Measurements from ENCODE around the gene EFL1. TPM values are rescaled to one million over a fixed set of nuclear protein-coding genes. Genes with fewer than 3 reads are reported as not detected.

EFL1 gene
- total RNA-seq, 4 donors from 2014 or later, result 5.3 to 18.1 (median 12.5) TPM

GRCh38 chr15:82173108-82173507 lies 89.4 kb downstream of the EFL1 start:
- no peaks in the 10 kb centered on the region for H3K27me3 ChIP-seq
- DNase-seq (ENCODE audit: low spot score in 2 of 2), result no peak
- no peaks in the 10 kb centered on the region for H3K9me3 ChIP-seq
- H3K4me1 ChIP-seq, result peaks cover 0 to 7% (median 0%) of the 10 kb centered on the region in 4 donors
- WGBS, 2 donors, result 93 to 95% methylated on average over 1 of the region's 1 CpG
- H3K27ac ChIP-seq, result no peak overlapping the region
- no peak overlapping the region for H3K4me3 ChIP-seq
- no peaks in the 10 kb centered on the region for H3K36me3 ChIP-seq
- TF ChIP-seq POLR2A (IDR thresholded peaks at IDR 0.05) (no peak), CTCF (IDR thresholded peaks at IDR 0.05) (no peak), EP300 (IDR thresholded peaks at IDR 0.05) (no peak)

GRCh38 chr15:82172506-82172905 lies 90.0 kb downstream of the EFL1 start:
- Histone ChIP-seq H3K4me3 (no peak overlapping the region), H3K27me3 (no peaks in the 10 kb centered on the region), H3K9me3 (no peaks in the 10 kb centered on the region), H3K4me1 (peaks cover 0 to under 1% (median 0%) of the 10 kb centered on the region in 4 donors), H3K27ac (no peak overlapping the region), H3K36me3 (no peaks in the 10 kb centered on the region)
- no peak for DNase-seq (ENCODE audit: low spot score in 2 of 2)
- TF ChIP-seq CTCF (IDR thresholded peaks at IDR 0.05), result no peak
- no peak for TF ChIP-seq EP300 (IDR thresholded peaks at IDR 0.05)
- TF ChIP-seq POLR2A (IDR thresholded peaks at IDR 0.05), result no peak
- 80 to 83% methylated on average over 4 of the region's 4 CpGs for WGBS, 2 donors

- DNase-seq (ENCODE audit: low spot score in 2 of 2), result no peak
- Histone ChIP-seq H3K4me3 (no peak overlapping the region), H3K36me3 (peaks cover 0 to 6% (median 0%) of the 10 kb centered on the region in 3 donors), H3K4me1 (no peaks in the 10 kb centered on the region), H3K27me3 (no peaks in the 10 kb centered on the region), H3K9me3 (no peaks in the 10 kb centered on the region), H3K27ac (no peak overlapping the region)
- 95 to 100% methylated on average over 2 of the region's 2 CpGs for WGBS, 2 donors
- TF ChIP-seq POLR2A (IDR thresholded peaks at IDR 0.05) (no peak), CTCF (IDR thresholded peaks at IDR 0.05) (no peak), EP300 (IDR thresholded peaks at IDR 0.05) (no peak)
These were observed 93.8 kb downstream of the EFL1 start for GRCh38 chr15:82168757-82169156.

GRCh38 chr15:82168296-82168695 lies 94.2 kb downstream of the EFL1 start:
- TF ChIP-seq EP300 (IDR thresholded peaks at IDR 0.05), result peak in 1 of 2 donors; percentile 19
- no peak for TF ChIP-seq CTCF (IDR thresholded peaks at IDR 0.05)
- 71 to 72% methylated on average over 8 of the region's 8 CpGs for WGBS, 2 donors
- Histone ChIP-seq H3K27ac (no peak overlapping the region), H3K4me1 (no peaks in the 10 kb centered on the region), H3K36me3 (peaks cover 0 to 11% (median 4%) of the 10 kb centered on the region in 3 donors), H3K9me3 (no peaks in the 10 kb centered on the region), H3K4me3 (no peak overlapping the region), H3K27me3 (no peaks in the 10 kb centered on the region)
- DNase-seq (ENCODE audit: low spot score in 2 of 2), result no peak

- TF ChIP-seq EP300 (IDR thresholded peaks at IDR 0.05) (no peak), POLR2A (IDR thresholded peaks at IDR 0.05) (no peak)
- WGBS, 2 donors, result 61 to 67% methylated on average over 1 of the region's 1 CpG
These were observed 96.6 kb downstream of the EFL1 start for GRCh38 chr15:82165948-82166376.

GRCh38 chr15:82159922-82160321 lies 102.6 kb downstream of the EFL1 start:
- no peak overlapping the region for H3K27ac ChIP-seq
- 95 to 100% methylated on average over 2 of the region's 2 CpGs for WGBS, 2 donors

More at GRCh38 chr15:82165948-82166376, 96.6 kb downstream of the EFL1 start:
- H3K27ac ChIP-seq, result no peak overlapping the region
- H3K4me1 ChIP-seq, result no peaks in the 10 kb centered on the region
- H3K27me3 ChIP-seq, result no peaks in the 10 kb centered on the region
- peaks cover 0 to 25% (median 12%) of the 10 kb centered on the region in 3 donors for H3K36me3 ChIP-seq
- DNase-seq (ENCODE audit: low spot score in 2 of 2), result no peak
- no peaks in the 10 kb centered on the region for H3K9me3 ChIP-seq
- no peak overlapping the region for H3K4me3 ChIP-seq

More at GRCh38 chr15:82159922-82160321, 102.6 kb downstream of the EFL1 start:
- no peaks in the 10 kb centered on the region for H3K4me1 ChIP-seq
- H3K27me3 ChIP-seq, result no peaks in the 10 kb centered on the region
- H3K9me3 ChIP-seq, result no peaks in the 10 kb centered on the region
- no peak for TF ChIP-seq CTCF (IDR thresholded peaks at IDR 0.05)
- TF ChIP-seq EP300 (IDR thresholded peaks at IDR 0.05), result no peak
- no peak for TF ChIP-seq POLR2A (IDR thresholded peaks at IDR 0.05)
- H3K4me3 ChIP-seq, result no peak overlapping the region
- H3K36me3 ChIP-seq, result peaks cover 0 to 46% (median 12%) of the 10 kb centered on the region in 3 donors
- DNase-seq (ENCODE audit: low spot score in 2 of 2), result no peak
